Measurements from ENCODE around the gene XYLT1.

DNA sequence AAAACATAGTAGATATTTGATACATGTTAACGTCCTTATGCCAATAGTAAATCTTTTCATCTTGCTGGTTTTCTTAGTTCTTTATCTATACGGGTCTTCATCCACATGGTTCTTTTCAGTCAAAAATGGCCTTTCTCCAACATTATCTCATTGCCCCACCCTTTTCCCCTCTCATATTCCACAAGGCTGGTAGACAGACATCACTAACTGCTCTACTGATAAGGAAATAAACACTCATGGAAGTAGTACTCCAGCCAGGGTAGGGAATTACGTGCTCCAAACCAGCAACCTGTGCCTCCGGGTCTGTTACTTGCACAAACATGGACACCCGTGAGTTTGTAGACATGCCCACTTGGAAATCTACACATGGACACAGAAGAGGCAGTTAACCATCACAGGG is 141.4 kb downstream of the XYLT1 start:
- TF ChIP-seq, protein P1, sequence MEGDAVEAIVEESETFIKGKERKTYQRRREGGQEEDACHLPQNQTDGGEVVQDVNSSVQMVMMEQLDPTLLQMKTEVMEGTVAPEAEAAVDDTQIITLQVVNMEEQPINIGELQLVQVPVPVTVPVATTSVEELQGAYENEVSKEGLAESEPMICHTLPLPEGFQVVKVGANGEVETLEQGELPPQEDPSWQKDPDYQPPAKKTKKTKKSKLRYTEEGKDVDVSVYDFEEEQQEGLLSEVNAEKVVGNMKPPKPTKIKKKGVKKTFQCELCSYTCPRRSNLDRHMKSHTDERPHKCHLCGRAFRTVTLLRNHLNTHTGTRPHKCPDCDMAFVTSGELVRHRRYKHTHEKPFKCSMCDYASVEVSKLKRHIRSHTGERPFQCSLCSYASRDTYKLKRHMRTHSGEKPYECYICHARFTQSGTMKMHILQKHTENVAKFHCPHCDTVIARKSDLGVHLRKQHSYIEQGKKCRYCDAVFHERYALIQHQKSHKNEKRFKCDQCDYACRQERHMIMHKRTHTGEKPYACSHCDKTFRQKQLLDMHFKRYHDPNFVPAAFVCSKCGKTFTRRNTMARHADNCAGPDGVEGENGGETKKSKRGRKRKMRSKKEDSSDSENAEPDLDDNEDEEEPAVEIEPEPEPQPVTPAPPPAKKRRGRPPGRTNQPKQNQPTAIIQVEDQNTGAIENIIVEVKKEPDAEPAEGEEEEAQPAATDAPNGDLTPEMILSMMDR (optimal IDR thresholded peaks at IDR 0.05 in 1 of 3, IDR thresholded peaks at IDR 0.05 in 1 of 3, conservative IDR thresholded peaks at IDR 0.05 in 1 of 3; ENCODE audit: extremely low read depth in 1 of 3, insufficient read depth in 2 of 3, low read length in 3 of 3): no peak
- no peak for TF ChIP-seq EZH2 (IDR thresholded peaks at IDR 0.05; ENCODE audit: low read length)
